Esophagus squamous epithelium (tissue), 4 donors: ENCODE data around the gene MYPOP.

Experiments used
- POLR2A ChIP-seq, 4 donors: fragments of 450-650 bp; IDR thresholded peaks; one replicate each; pipeline ENCODE4 v1.6.1; 2017; ENCODE audit warnings: antibody characterized with exemption in 4 of 4, mild to moderate bottlenecking in 4 of 4, moderate library complexity in 3 of 4
- TF ChIP-seq, protein P1 (sequence below), 6 experiments: fragments of 450-650 bp in 4 of 6; fragments of 200-600 bp in 2 of 6; sonication (generic) in 2 of 6; IDR thresholded peaks; one replicate each; pipeline ENCODE4 v1.5.1; 2016 to 2019; ENCODE audit warnings: antibody characterized with exemption in 6 of 6, mild to moderate bottlenecking in 4 of 6, moderate library complexity in 4 of 6

GRCh38 chr19:45940515-45940805, 38.0 kb upstream of the MYPOP start:
- TF ChIP-seq, protein P1, sequence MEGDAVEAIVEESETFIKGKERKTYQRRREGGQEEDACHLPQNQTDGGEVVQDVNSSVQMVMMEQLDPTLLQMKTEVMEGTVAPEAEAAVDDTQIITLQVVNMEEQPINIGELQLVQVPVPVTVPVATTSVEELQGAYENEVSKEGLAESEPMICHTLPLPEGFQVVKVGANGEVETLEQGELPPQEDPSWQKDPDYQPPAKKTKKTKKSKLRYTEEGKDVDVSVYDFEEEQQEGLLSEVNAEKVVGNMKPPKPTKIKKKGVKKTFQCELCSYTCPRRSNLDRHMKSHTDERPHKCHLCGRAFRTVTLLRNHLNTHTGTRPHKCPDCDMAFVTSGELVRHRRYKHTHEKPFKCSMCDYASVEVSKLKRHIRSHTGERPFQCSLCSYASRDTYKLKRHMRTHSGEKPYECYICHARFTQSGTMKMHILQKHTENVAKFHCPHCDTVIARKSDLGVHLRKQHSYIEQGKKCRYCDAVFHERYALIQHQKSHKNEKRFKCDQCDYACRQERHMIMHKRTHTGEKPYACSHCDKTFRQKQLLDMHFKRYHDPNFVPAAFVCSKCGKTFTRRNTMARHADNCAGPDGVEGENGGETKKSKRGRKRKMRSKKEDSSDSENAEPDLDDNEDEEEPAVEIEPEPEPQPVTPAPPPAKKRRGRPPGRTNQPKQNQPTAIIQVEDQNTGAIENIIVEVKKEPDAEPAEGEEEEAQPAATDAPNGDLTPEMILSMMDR (IDR thresholded peaks at IDR 0.05), result no peak
- TF ChIP-seq POLR2A (IDR thresholded peaks at IDR 0.05), result no peak
